COLO829 (cell line): ENCODE measurements around the gene TRIM56.
A peak's percentile ranks its signal among the peaks of the same experiment; 100 is the strongest.
"Not testable (repeated sequence)": the region's sequence is repeated elsewhere in the genome, so short reads cannot be mapped to it uniquely, and the experiment has no call there.

ENCODE experiments used
- DNase-seq: peaks from one replicate; pipeline ENCODE4 v3.0.0; 2012; ENCODE audit warnings: low spot score

Gene TRIM56

GRCh38 chr7:101085162-101085964 is at the start of gene TRIM56:
TRIM56 (plus strand) TSS chr7:101085481; CDS start chr7:101087313, 1,832 bp downstream.
- peak; percentile 79 for DNase-seq

- DNase-seq, result no peak
Observed at GRCh38 chr7:101035941-101036340, 49.3 kb upstream of the TRIM56 start.

GRCh38 chr7:101041283-101041682 is 44.0 kb upstream of the TRIM56 start:
- not testable (repeated sequence) for DNase-seq

GRCh38 chr7:101058355-101058754 is 26.9 kb upstream of the TRIM56 start:
- peak; percentile 82 for DNase-seq

GRCh38 chr7:101059620-101059942 is 25.7 kb upstream of the TRIM56 start:
- DNase-seq, result no peak

- no peak for DNase-seq
Observed at GRCh38 chr7:101060992-101061391, 24.3 kb upstream of the TRIM56 start.

GRCh38 chr7:101064176-101064550 is 21.1 kb upstream of the TRIM56 start:
- DNase-seq, result not testable (repeated sequence)

- not testable (repeated sequence) for DNase-seq
Observed at GRCh38 chr7:101065162-101065561, 20.1 kb upstream of the TRIM56 start.

GRCh38 chr7:101066141-101066832 is 19.0 kb upstream of the TRIM56 start:
- DNase-seq, result no peak

GRCh38 chr7:101066833-101067177 is 18.5 kb upstream of the TRIM56 start:
- no peak for DNase-seq

GRCh38 chr7:101068401-101068800 is 16.9 kb upstream of the TRIM56 start:
- no peak for DNase-seq

- DNase-seq, result not testable (repeated sequence)
Observed at GRCh38 chr7:101071362-101072104, 13.7 kb upstream of the TRIM56 start.

- DNase-seq, result peak; percentile 56
Observed at GRCh38 chr7:101075646-101076045, 9.6 kb upstream of the TRIM56 start.

- DNase-seq, result not testable (repeated sequence)
Observed at GRCh38 chr7:101076183-101076582, 9.1 kb upstream of the TRIM56 start.

GRCh38 chr7:101077303-101078086 is 7.8 kb upstream of the TRIM56 start:
- peak; percentile 90 for DNase-seq

- DNase-seq, result no peak
Observed at GRCh38 chr7:101081432-101081831, 3.8 kb upstream of the TRIM56 start.

GRCh38 chr7:101084865-101085161 is 468 bp upstream of the TRIM56 start:
- no peak for DNase-seq

GRCh38 chr7:101087334-101088068 is 2.2 kb downstream of the TRIM56 start:
- no peak for DNase-seq

- no peak for DNase-seq
Observed at GRCh38 chr7:101088069-101088425, 2.8 kb downstream of the TRIM56 start.

GRCh38 chr7:101088858-101089529 is 3.7 kb downstream of the TRIM56 start:
- DNase-seq, result no peak

GRCh38 chr7:101089876-101090275 is 4.6 kb downstream of the TRIM56 start:
- DNase-seq, result no peak
